Measurements from ENCODE around the gene VWF. TPM values are rescaled to one million over a fixed set of nuclear protein-coding genes. Genes with fewer than 3 reads are reported as not detected.

VWF gene
- total and polyA plus RNA-seq, 2 donors (not counting 1 experiment from before 2014, with no cell fraction given) = not detected

DNA sequence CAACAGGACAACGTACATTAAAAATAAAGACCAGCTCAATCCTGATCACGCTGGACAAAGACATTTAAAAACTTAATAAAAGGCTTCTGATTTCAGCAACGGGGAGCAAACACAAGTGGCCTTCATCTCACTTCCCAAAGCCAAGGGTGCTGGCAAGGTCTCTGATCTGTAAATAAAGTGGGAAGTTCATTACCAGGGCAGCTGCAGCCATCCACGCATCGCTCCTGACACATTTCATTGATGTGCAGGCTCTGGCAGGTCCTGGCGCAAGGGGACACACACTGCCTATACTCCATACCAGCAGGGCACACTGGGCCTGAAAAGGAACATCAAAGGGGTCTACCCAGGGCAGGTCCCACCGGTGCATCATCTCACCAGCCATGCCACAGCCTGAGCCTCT, 51.0 kb downstream of the VWF start:
- 100% methylated on average over 4 of the region's 7 CpGs for WGBS (ENCODE audit: insufficient coverage)
- H3K9ac ChIP-seq (ENCODE audit: low read length) = no peak overlapping the region

DNA sequence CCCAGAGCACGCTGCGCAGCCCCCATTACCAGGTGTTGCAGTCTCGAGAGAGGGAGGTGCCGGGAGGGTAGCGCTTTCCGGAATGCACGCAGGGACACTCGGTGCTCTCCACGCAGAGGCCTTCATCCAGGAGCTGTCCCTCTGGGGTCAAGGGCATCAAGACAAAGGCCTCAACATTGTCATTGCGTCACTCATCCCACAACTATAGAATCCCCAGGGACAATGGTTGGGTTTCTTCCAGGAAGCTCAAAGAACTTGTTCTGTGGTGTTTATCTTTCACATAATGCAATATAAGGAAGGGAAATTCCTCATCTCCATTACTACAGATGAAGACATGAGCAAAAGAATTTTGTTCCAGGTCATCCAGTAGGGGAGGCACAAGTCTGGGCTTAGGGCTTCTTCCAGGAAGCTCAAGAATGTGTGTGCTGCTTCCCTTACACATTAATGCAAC, 52.1 kb downstream of the VWF start:
- Mint-ChIP-seq H3K9me3 (ENCODE audit: insufficient read depth) (no peaks in the 10 kb centered on the region), H3K4me1 (peaks cover 18% of the 10 kb centered on the region), H3K27ac (no peak overlapping the region), H3K4me3 (no peak overlapping the region), H3K27me3 (peaks cover 56% of the 10 kb centered on the region)
- Histone ChIP-seq H3K4me2 (replicated peaks; ENCODE audit: low read depth, low read length, poor library complexity, severe bottlenecking) (no peak overlapping the region), H3K4me1 (ENCODE audit: control insufficient read depth in 2 of 2, insufficient read depth in 2 of 2, low read length in 2 of 2) (peaks cover 14 to 17% of the 10 kb centered on the region in 2 donors), H4K20me1 (ENCODE audit: control insufficient read depth, insufficient read depth, low read length, poor library complexity, severe bottlenecking) (no peaks in the 10 kb centered on the region), H3K9ac (ENCODE audit: low read length) (no peak overlapping the region), H3K79me2 (ENCODE audit: control insufficient read depth, insufficient read depth, low read length) (no peaks in the 10 kb centered on the region), H3K9me3 (ENCODE audit: control extremely low read depth in 1 of 3, control insufficient read depth in 2 of 3, insufficient read depth in 1 of 3, low read length in 2 of 3) (peaks cover 0 to 2% (median 0%) of the 10 kb centered on the region in 3 donors), H3K27ac (ENCODE audit: low read length in 2 of 2) (no peak overlapping the region), H2AFZ (ENCODE audit: insufficient read depth, low read depth, low read length, poor library complexity, severe bottlenecking) (no peak overlapping the region), H3K36me3 (replicated peaks in 1 of 2; ENCODE audit: control extremely low read depth in 1 of 2, control insufficient read depth in 1 of 2, extremely low read depth in 1 of 2, insufficient read depth in 2 of 2, low read length in 1 of 2) (no peaks in the 10 kb centered on the region), H3K4me3 (ENCODE audit: control extremely low read depth in 1 of 5, extremely low read depth in 1 of 5, insufficient read depth in 1 of 5, low read depth in 2 of 5, low read length in 4 of 5) (no peak overlapping the region), H3K27me3 (replicated peaks in 1 of 4; ENCODE audit: control extremely low read depth in 1 of 4, control insufficient read depth in 3 of 4, insufficient read depth in 4 of 4, low read length in 3 of 4) (peaks cover 0 to 29% (median 15%) of the 10 kb centered on the region in 4 experiments)
- WGBS (ENCODE audit: insufficient coverage) = 95% methylated on average over 9 of the region's 10 CpGs
- no peak for DNase-seq
- intact Hi-C loops (cut with micrococcal nuclease) = no loop called here
- POLR2A ChIA-PET = no interaction called here
- no peak for ATAC-seq (ENCODE audit: low read depth)
- CTCF ChIA-PET = interaction anchor here (1.3 kb wide), 1 partner anchor 212 kb away, joined by 5 read pairs; no protein-coding TSS in a partner anchor
- TF ChIP-seq, protein P1, sequence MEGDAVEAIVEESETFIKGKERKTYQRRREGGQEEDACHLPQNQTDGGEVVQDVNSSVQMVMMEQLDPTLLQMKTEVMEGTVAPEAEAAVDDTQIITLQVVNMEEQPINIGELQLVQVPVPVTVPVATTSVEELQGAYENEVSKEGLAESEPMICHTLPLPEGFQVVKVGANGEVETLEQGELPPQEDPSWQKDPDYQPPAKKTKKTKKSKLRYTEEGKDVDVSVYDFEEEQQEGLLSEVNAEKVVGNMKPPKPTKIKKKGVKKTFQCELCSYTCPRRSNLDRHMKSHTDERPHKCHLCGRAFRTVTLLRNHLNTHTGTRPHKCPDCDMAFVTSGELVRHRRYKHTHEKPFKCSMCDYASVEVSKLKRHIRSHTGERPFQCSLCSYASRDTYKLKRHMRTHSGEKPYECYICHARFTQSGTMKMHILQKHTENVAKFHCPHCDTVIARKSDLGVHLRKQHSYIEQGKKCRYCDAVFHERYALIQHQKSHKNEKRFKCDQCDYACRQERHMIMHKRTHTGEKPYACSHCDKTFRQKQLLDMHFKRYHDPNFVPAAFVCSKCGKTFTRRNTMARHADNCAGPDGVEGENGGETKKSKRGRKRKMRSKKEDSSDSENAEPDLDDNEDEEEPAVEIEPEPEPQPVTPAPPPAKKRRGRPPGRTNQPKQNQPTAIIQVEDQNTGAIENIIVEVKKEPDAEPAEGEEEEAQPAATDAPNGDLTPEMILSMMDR (IDR thresholded peaks at IDR 0.05) = no peak
- TF ChIP-seq EZH2 (IDR thresholded peaks at IDR 0.05; ENCODE audit: borderline replicate concordance, insufficient read depth, low read depth, low read length, poor library complexity, severe bottlenecking) = no peak

More for the DNA sequence above, 51.0 kb downstream of the VWF start:
- Mint-ChIP-seq H3K9me3 (ENCODE audit: insufficient read depth) (no peaks in the 10 kb centered on the region), H3K4me1 (peaks cover 18% of the 10 kb centered on the region), H3K27me3 (peaks cover 58% of the 10 kb centered on the region), H3K4me3 (no peak overlapping the region), H3K27ac (no peak overlapping the region)
- no peak overlapping the region for H3K27ac ChIP-seq (ENCODE audit: low read length in 2 of 2)
- H3K4me1 ChIP-seq (ENCODE audit: control insufficient read depth in 2 of 2, insufficient read depth in 2 of 2, low read length in 2 of 2) = peaks cover 14 to 17% of the 10 kb centered on the region in 2 donors
- DNase-seq = no peak
- no peak overlapping the region for H3K4me2 ChIP-seq (replicated peaks; ENCODE audit: low read depth, low read length, poor library complexity, severe bottlenecking)
- ChIA-PET CTCF (interaction anchor here (1.3 kb wide), 1 partner anchor 9 kb away, joined by 4 read pairs; no protein-coding TSS in a partner anchor), POLR2A (no interaction called here)
- TF ChIP-seq EZH2 (IDR thresholded peaks at IDR 0.05; ENCODE audit: borderline replicate concordance, insufficient read depth, low read depth, low read length, poor library complexity, severe bottlenecking) = no peak
- TF ChIP-seq, protein P1 (IDR thresholded peaks at IDR 0.05) = no peak
- H3K4me3 ChIP-seq (ENCODE audit: control extremely low read depth in 1 of 5, extremely low read depth in 1 of 5, insufficient read depth in 1 of 5, low read depth in 2 of 5, low read length in 4 of 5) = no peak overlapping the region
- ATAC-seq (ENCODE audit: low read depth) = no peak
- H3K9me3 ChIP-seq (ENCODE audit: control extremely low read depth in 1 of 3, control insufficient read depth in 2 of 3, insufficient read depth in 1 of 3, low read length in 2 of 3) = peaks cover 0 to 2% (median 0%) of the 10 kb centered on the region in 3 donors
- intact Hi-C loops (cut with micrococcal nuclease) = no loop called here
- no peak overlapping the region for H2AFZ ChIP-seq (ENCODE audit: insufficient read depth, low read depth, low read length, poor library complexity, severe bottlenecking)
- H3K79me2 ChIP-seq (ENCODE audit: control insufficient read depth, insufficient read depth, low read length) = no peaks in the 10 kb centered on the region
- no peaks in the 10 kb centered on the region for H3K36me3 ChIP-seq (replicated peaks in 1 of 2; ENCODE audit: control extremely low read depth in 1 of 2, control insufficient read depth in 1 of 2, extremely low read depth in 1 of 2, insufficient read depth in 2 of 2, low read length in 1 of 2)
- peaks cover 0 to 29% (median 16%) of the 10 kb centered on the region in 4 experiments for H3K27me3 ChIP-seq (replicated peaks in 1 of 4; ENCODE audit: control extremely low read depth in 1 of 4, control insufficient read depth in 3 of 4, insufficient read depth in 4 of 4, low read length in 3 of 4)
- no peaks in the 10 kb centered on the region for H4K20me1 ChIP-seq (ENCODE audit: control insufficient read depth, insufficient read depth, low read length, poor library complexity, severe bottlenecking)
